WERI-Rb-1 (cell line): ENCODE data around the gene WRAP73.
A peak's percentile ranks its signal among the peaks of the same experiment; 100 is the strongest.

ENCODE experiments used
- DNase-seq: peaks from one replicate; pipeline ENCODE4 v3.0.0-alpha.2; 2020
- H3K27ac ChIP-seq: fragments of 250-450 bp; sonication (Bioruptor Pico); 2 replicates; pipeline ENCODE4 v1.5.1; 2020; ENCODE audit warnings: mild to moderate bottlenecking, moderate library complexity
- H3K27me3 ChIP-seq: fragments of 250-450 bp; sonication (Bioruptor Pico); 2 replicates; pipeline ENCODE4 v1.5.1; 2021; ENCODE audit warnings: mild to moderate bottlenecking, low read depth, moderate library complexity; ENCODE audit not compliant: insufficient read depth, severe bottlenecking
- H3K36me3 ChIP-seq: fragments of 250-450 bp; sonication (Bioruptor Pico); 2 replicates; pipeline ENCODE4 v1.5.1; 2020; ENCODE audit warnings: mild to moderate bottlenecking, moderate library complexity
- H3K4me3 ChIP-seq: 2 replicates; pipeline ENCODE4 v1.5.1; 2011; ENCODE audit warnings: low read depth, mild to moderate bottlenecking, control low read depth, low read length
- H3K9me3 ChIP-seq: fragments of 250-450 bp; sonication (Bioruptor Pico); 2 replicates; pipeline ENCODE4 v1.5.1; 2021; ENCODE audit warnings: mild to moderate bottlenecking, moderate library complexity; ENCODE audit not compliant: severe bottlenecking
- CTCF ChIP-seq: IDR thresholded peaks from 2 replicates; pipeline ENCODE4 v1.5.1; 2011; ENCODE audit warnings: low read depth, mild to moderate bottlenecking, control low read depth, inconsistent platforms, low read length

WRAP73 gene

GRCh38 chr1:3661631-3662030, 11.7 kb upstream of the WRAP73 start:
- Histone ChIP-seq H3K36me3 (peaks cover 22% of the 10 kb centered on the region), H3K27me3 (no peaks in the 10 kb centered on the region), H3K9me3 (no peaks in the 10 kb centered on the region), H3K4me3 (no peak overlapping the region), H3K27ac (no peak overlapping the region)
- DNase-seq = no peak
- no peak for TF ChIP-seq CTCF

- H3K27me3 ChIP-seq = no peaks in the 10 kb centered on the region
- H3K27ac ChIP-seq = no peak overlapping the region
- no peak for TF ChIP-seq CTCF
- peaks cover 27% of the 10 kb centered on the region for H3K36me3 ChIP-seq
- H3K9me3 ChIP-seq = no peaks in the 10 kb centered on the region
- DNase-seq = no peak
- H3K4me3 ChIP-seq = no peak overlapping the region
These were observed 10.8 kb upstream of the WRAP73 start for GRCh38 chr1:3660704-3661103.

GRCh38 chr1:3659093-3659492, 9.2 kb upstream of the WRAP73 start:
- H3K27me3 ChIP-seq = no peaks in the 10 kb centered on the region
- no peak overlapping the region for H3K4me3 ChIP-seq
- no peak for DNase-seq
- no peaks in the 10 kb centered on the region for H3K9me3 ChIP-seq
- peaks cover 37% of the 10 kb centered on the region for H3K36me3 ChIP-seq
- H3K27ac ChIP-seq = no peak overlapping the region
- TF ChIP-seq CTCF = no peak

- H3K4me3 ChIP-seq = no peak overlapping the region
- DNase-seq = no peak
These were observed 8.3 kb upstream of the WRAP73 start for GRCh38 chr1:3658231-3658615.

GRCh38 chr1:3657578-3658230, 7.8 kb upstream of the WRAP73 start:
- peaks cover 36% of the 10 kb centered on the region for H3K36me3 ChIP-seq
- no peaks in the 10 kb centered on the region for H3K27me3 ChIP-seq
- DNase-seq = no peak
- TF ChIP-seq CTCF = no peak
- H3K4me3 ChIP-seq = no peak overlapping the region
- H3K27ac ChIP-seq = peak overlapping the region; percentile 8; the same call in 1 of the 2 replicates
- no peaks in the 10 kb centered on the region for H3K9me3 ChIP-seq

More at GRCh38 chr1:3658231-3658615, 8.3 kb upstream of the WRAP73 start:
- Histone ChIP-seq H3K9me3 (no peaks in the 10 kb centered on the region), H3K27me3 (no peaks in the 10 kb centered on the region), H3K36me3 (peaks cover 38% of the 10 kb centered on the region), H3K27ac (peak overlapping the region; percentile 8; the same call in 1 of the 2 replicates)
- no peak for TF ChIP-seq CTCF

- Histone ChIP-seq H3K4me3 (no peak overlapping the region), H3K27ac (no peak overlapping the region)
These were observed 7.2 kb upstream of the WRAP73 start for GRCh38 chr1:3657096-3657475.

More at GRCh38 chr1:3657096-3657475, 7.2 kb upstream of the WRAP73 start:
- no peaks in the 10 kb centered on the region for H3K9me3 ChIP-seq
- DNase-seq = no peak
- TF ChIP-seq CTCF = no peak
- peaks cover 31% of the 10 kb centered on the region for H3K36me3 ChIP-seq
- no peaks in the 10 kb centered on the region for H3K27me3 ChIP-seq
